ENCODE measurements around the gene SYNGR1. TPM values are rescaled to one million over a fixed set of nuclear protein-coding genes. Genes with fewer than 3 reads are reported as not detected.

Gene SYNGR1
- total RNA-seq, 1 donor: 14.2 TPM

DNA sequence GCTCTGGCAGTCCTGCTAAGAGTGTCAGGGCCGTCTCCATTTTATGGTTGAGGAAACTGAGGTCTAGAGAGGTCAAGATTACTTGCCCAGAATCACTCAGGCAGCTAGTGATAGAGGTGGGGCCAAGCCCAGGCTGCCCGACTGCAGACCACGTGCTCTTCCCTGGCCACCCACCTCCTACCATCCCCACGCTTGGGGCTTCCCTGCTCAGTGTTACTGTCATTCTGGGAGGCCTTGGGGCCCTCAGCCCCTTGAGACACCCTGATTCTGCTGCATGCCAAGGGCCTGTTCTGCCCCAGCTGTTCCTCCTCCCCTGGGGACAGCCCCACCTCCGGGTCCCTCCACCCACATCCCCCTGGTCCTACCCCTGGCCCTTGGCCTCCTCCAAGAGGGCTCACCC, 32.6 kb downstream of the SYNGR1 start:
- no peak overlapping the region for H3K4me3 ChIP-seq (ENCODE audit: low read depth, low read length)
- TF ChIP-seq, protein P1, sequence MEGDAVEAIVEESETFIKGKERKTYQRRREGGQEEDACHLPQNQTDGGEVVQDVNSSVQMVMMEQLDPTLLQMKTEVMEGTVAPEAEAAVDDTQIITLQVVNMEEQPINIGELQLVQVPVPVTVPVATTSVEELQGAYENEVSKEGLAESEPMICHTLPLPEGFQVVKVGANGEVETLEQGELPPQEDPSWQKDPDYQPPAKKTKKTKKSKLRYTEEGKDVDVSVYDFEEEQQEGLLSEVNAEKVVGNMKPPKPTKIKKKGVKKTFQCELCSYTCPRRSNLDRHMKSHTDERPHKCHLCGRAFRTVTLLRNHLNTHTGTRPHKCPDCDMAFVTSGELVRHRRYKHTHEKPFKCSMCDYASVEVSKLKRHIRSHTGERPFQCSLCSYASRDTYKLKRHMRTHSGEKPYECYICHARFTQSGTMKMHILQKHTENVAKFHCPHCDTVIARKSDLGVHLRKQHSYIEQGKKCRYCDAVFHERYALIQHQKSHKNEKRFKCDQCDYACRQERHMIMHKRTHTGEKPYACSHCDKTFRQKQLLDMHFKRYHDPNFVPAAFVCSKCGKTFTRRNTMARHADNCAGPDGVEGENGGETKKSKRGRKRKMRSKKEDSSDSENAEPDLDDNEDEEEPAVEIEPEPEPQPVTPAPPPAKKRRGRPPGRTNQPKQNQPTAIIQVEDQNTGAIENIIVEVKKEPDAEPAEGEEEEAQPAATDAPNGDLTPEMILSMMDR (IDR thresholded peaks at IDR 0.05; ENCODE audit: insufficient read depth, low read length): no peak
- no peak for DNase-seq (ENCODE audit: low read depth)

DNA sequence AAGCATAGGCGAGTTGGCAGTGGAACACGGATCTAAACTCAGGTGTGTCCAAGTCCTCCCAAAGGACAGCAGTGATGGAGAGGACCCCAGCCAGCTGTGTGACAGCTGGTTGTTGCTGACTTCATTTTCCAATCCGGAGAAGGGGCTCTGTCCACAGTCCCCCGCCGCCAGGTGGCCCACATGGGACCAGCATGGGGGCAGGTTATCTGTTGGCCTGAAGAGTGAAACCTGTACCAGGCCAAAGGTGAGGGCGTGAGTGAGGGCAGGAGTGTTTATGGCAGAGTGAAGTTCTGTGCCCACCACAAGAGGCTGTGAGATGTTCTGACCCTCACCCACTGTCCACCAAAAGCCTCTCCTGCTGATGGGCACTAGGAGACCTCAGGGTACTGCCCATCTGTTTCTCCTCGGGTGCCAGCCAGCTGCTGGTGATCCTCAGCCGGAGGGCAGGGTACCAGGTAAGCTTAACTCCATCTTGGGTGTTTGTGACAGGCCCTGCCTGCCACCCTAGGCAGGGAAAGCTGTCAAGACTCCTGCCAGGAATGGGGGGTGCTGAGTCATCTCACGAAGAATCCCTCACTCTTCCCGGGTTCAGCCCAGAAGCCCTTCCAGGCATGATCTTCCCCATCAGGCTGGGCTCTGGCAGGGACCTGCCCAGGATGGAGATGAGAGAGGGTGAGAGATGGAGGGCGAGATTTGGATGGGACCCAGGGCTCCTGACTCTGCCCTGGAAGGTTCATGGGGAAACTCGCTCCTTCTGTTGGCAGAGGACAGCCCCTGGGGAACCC, 34.2 kb downstream of the SYNGR1 start:
- peak; percentile 36 for DNase-seq (ENCODE audit: low read depth)
- no peak overlapping the region for H3K4me3 ChIP-seq (ENCODE audit: low read depth, low read length)
- TF ChIP-seq, protein P1 (IDR thresholded peaks at IDR 0.05; ENCODE audit: insufficient read depth, low read length): no peak

DNA sequence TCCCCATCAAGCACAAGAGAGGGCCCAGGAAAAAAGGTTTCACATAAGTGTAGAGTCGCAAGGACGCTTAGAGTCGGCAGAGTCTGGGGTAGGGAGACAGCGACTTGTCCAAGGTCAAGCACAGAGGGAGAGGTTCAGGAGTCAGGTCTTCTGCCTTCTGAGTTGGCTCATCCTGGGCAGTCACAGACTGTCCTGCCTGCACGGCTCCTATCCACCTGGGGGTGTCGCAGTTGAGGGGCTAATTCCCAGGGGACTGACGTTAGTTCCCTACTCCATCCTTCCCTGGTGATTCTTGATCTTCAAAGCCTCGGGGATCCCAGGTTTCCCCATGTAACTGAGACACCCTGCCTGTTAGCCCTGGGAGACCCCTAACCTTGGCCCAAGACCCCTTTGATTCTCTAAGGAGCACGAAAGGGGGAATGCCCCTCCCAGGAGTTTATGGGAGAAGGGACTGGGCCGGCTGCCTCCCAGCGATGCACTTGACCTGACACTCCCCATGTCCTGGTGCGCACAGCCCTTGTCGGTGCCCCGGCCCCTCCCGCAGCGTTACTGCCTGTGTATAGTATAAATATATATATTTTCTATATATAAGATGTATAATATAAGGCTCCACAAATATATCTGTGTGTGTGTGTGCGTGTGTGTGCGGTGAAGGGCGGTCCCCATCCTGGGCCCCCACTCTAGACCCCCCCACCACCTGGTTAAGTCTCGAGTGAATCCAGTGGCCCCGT, 35.1 kb downstream of the SYNGR1 start:
- no peak overlapping the region for H3K4me3 ChIP-seq (ENCODE audit: low read depth, low read length)
- TF ChIP-seq, protein P1 (IDR thresholded peaks at IDR 0.05; ENCODE audit: insufficient read depth, low read length): peak; percentile 37
- DNase-seq (ENCODE audit: low read depth): no peak

DNA sequence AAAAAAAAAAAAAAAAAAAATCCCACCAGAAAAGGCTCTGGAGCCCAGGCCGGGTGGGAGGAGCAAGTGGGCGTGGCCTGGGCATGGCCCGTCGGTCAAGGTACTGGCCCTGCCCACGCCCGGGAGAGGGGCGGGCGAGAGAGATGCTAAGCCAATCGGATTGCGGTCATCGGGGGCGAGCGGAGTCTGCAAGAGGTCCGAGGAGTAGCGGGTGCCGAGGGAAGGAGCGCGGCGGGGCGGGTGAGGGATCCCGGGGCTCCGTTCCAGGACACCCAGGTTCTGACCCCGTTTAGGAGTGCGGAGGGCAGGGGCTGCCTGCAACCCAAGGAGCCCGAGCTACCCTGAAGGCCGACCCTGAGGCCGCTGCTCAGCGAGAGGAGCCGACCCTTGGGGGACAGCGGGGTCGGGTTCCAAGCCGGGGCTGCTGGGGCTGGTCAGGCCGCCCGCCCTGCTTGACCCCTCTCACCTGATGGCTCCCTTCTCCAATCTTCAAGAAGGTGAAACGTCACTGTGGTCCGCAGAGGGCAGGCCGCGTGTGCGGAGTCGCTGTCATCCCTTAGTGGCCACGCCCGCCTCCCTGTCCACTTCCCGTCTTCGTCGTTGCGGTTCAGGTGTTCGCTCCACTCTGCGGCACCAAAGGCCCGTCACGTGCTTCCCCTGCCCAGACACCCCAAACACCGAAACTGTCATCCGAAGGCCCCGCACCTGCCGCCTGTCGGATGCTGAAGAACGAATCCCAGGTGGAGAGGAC, 38.6 kb downstream of the SYNGR1 start:
- peak; percentile 68 for DNase-seq (ENCODE audit: low read depth)
- TF ChIP-seq, protein P1 (IDR thresholded peaks at IDR 0.05; ENCODE audit: insufficient read depth, low read length): no peak
- peak overlapping the region; percentile 62 for H3K4me3 ChIP-seq (ENCODE audit: low read depth, low read length)

DNA sequence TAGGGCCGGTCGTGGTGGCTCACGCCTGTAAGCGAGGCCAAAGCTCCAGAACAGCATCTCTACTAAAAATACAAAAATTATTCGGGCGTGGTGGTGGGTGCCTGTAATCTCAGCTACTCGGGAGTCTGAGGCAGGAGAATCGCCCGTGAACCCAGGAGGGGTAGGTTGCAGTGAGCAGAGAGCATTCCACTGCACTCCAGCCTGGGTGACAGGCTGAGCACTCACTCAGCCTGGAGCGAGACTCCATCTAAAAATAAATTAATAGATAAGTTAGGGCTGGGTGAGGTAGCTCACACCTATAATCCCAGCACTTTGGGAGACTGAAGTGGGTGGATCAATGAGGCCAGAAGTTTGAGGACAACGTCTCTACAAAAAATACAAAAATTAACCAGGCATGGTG, 39.6 kb downstream of the SYNGR1 start:
- no peak for DNase-seq (ENCODE audit: low read depth)
- TF ChIP-seq, protein P1 (IDR thresholded peaks at IDR 0.05; ENCODE audit: insufficient read depth, low read length): no peak
- H3K4me3 ChIP-seq (ENCODE audit: low read depth, low read length): no peak overlapping the region

DNA sequence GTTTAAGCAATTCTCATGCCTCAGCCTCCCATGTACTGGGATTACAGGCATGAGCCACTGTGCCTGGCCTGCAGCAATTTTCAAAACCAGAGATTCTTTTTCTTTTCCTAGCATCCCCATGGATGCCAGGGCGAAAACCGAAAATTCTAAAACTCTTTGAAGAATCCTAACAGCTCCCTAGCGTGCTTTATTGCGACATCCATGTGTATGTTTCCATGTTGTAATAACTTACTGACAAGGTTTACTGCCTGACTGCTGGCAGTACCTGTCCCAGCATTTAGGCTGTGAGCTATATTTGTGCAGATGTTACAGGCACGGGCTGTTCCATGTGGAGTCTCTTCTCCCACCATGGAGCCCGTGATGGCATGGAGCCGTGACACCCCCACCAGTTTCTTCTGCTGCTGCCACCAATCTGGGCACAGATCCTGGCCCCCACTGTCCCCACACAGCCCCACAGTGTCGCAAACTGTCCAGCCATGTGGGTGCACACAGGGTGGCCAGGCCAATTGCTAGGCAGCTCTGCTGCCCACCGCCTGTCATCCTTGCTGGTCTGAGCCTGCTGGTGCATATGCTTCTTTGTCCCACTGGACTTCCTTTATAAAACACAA, 42.7 kb downstream of the SYNGR1 start:
- no peak overlapping the region for H3K4me3 ChIP-seq (ENCODE audit: low read depth, low read length)
- DNase-seq (ENCODE audit: low read depth): no peak
- TF ChIP-seq, protein P1 (IDR thresholded peaks at IDR 0.05; ENCODE audit: insufficient read depth, low read length): no peak
